Subcutaneous abdominal adipose tissue (tissue), 5 donors: ENCODE measurements around the gene WWOX.

Experiments used
- H3K27ac ChIP-seq: one replicate; pipeline ENCODE4 v1.7.0; 2013; ENCODE audit warnings: low read depth, mild to moderate bottlenecking, inconsistent platforms, low read length, moderate library complexity
- H3K27me3 ChIP-seq, 5 donors: one replicate each; pipeline ENCODE4 v1.7.0; 2013; ENCODE audit warnings: low read length in 5 of 5, inconsistent platforms in 1 of 5; ENCODE audit not compliant: control insufficient read depth in 5 of 5, insufficient read depth in 4 of 5
- H3K36me3 ChIP-seq, 5 donors: one replicate each; pipeline ENCODE4 v1.7.0; 2013; ENCODE audit warnings: low read length in 5 of 5; ENCODE audit not compliant: control insufficient read depth in 5 of 5, insufficient read depth in 5 of 5
- H3K4me1 ChIP-seq, 5 donors: one replicate each; pipeline ENCODE4 v1.7.0; 2013; ENCODE audit warnings: low read length in 5 of 5, mild to moderate bottlenecking in 3 of 5, moderate library complexity in 1 of 5; ENCODE audit not compliant: control insufficient read depth in 5 of 5, insufficient read depth in 5 of 5
- H3K4me3 ChIP-seq, 5 donors: one replicate each; pipeline ENCODE4 v1.7.0; 2013; ENCODE audit warnings: low read length in 5 of 5, low read depth in 1 of 5
- H3K9ac ChIP-seq, 5 donors: one replicate each; pipeline ENCODE4 v1.7.0; 2013; ENCODE audit warnings: low read length in 5 of 5, mild to moderate bottlenecking in 4 of 5, moderate library complexity in 3 of 5
- H3K9me3 ChIP-seq, 5 donors: one replicate each; pipeline ENCODE4 v1.7.0; 2013; ENCODE audit warnings: low read length in 5 of 5; ENCODE audit not compliant: control insufficient read depth in 5 of 5
- donor health status: healthy.
- donor health status: healthy.
- donor health status: healthy.
- donor health status: healthy.
- donor health status: healthy.

Gene WWOX

DNA sequence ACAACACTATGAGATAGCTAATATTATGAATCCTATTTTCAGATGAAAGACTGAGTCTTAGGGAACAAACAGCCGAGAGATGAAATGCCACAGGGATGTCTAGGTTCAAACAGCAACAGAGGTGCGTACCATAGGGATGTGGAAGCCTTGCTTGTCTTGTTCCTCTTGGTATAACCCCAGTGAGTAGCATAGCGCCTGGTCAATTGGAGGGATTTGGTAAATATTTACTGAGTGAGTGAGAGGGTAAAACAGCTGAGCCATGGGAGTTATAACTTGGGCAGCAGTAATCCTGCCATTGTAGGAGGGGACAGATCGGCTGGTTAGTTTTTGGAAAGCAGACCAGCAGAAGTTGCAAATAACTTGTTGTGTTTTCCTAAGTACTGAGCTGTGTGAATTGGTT is 80.2 kb downstream of the WWOX start:
- H3K9ac ChIP-seq = no peak overlapping the region
- H3K27me3 ChIP-seq = no peaks in the 10 kb centered on the region
- no peaks in the 10 kb centered on the region for H3K4me1 ChIP-seq
- H3K36me3 ChIP-seq = no peaks in the 10 kb centered on the region
- H3K27ac ChIP-seq = no peak overlapping the region
- H3K4me3 ChIP-seq = no peak overlapping the region
- H3K9me3 ChIP-seq = peaks cover 0 to 4% (median 0%) of the 10 kb centered on the region in 5 donors

DNA sequence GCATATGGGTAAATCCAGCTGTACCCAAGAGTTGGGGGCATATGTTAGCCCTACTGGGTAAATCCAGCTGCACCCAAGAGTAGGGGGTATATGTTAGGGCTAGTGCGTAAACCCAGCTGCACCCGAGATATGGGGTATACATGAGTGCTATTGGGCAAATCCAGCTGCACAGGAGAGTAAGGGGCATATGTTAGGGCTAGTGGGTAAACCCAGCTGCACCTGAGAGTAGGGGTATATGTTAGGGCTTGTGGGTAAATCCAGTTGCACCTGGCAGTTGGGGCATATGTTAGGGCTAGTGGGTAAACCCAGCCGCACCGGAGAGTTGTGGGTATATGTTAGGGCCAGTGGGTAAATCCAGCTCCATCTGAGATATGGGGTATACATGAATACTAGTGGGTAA is 80.9 kb downstream of the WWOX start:
- Histone ChIP-seq H3K4me1 (no peaks in the 10 kb centered on the region), H3K36me3 (no peaks in the 10 kb centered on the region), H3K9ac (no peak overlapping the region)

DNA sequence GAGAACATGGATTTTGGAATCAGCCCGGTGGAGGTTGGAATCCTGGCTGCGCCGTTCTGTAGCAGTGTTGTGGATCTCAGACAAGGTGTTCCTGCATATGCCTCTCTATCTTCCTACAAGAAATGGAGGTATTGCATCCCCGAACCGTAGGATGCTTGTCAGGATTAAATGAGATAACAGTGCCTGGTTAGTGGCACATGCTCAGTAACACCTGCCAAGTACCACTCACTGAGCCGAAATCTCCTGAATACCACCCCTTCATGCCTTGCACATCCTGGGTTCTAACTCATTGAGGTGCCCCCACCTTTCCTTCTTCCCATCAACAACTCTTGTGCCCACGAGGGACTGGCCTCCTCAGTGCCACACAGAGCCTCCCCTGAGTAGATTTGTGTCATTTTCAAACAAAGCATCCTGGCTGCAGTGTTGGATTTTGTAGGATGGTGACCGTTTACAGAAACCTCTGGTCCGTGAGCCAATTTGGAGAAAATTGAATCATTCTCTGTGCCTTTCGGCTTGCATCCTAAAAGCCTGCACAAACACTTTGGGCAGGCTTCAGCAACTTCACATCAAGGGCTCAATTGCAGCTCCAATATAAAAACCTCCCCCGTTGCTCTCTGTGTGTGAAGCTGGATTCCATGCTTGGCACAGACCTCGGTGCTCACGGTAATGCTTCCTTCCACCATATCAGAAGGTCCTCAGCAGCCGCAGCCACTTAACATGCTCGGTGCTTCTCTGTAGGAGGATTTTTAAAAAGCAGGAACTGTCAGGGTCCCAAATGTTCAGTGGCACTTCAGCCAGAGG is 84.2 kb downstream of the WWOX start:
- no peaks in the 10 kb centered on the region for H3K9me3 ChIP-seq
- H3K4me1 ChIP-seq = no peaks in the 10 kb centered on the region
- H3K4me3 ChIP-seq = no peak overlapping the region
- H3K27ac ChIP-seq = no peak overlapping the region
- no peaks in the 10 kb centered on the region for H3K27me3 ChIP-seq
- no peaks in the 10 kb centered on the region for H3K36me3 ChIP-seq
- H3K9ac ChIP-seq = no peak overlapping the region

More for the DNA sequence above, 80.9 kb downstream of the WWOX start:
- H3K27me3 ChIP-seq = no peaks in the 10 kb centered on the region
- H3K27ac ChIP-seq = no peak overlapping the region
- H3K4me3 ChIP-seq = no peak overlapping the region
- peaks cover 0 to 2% (median 0%) of the 10 kb centered on the region in 5 donors for H3K9me3 ChIP-seq

DNA sequence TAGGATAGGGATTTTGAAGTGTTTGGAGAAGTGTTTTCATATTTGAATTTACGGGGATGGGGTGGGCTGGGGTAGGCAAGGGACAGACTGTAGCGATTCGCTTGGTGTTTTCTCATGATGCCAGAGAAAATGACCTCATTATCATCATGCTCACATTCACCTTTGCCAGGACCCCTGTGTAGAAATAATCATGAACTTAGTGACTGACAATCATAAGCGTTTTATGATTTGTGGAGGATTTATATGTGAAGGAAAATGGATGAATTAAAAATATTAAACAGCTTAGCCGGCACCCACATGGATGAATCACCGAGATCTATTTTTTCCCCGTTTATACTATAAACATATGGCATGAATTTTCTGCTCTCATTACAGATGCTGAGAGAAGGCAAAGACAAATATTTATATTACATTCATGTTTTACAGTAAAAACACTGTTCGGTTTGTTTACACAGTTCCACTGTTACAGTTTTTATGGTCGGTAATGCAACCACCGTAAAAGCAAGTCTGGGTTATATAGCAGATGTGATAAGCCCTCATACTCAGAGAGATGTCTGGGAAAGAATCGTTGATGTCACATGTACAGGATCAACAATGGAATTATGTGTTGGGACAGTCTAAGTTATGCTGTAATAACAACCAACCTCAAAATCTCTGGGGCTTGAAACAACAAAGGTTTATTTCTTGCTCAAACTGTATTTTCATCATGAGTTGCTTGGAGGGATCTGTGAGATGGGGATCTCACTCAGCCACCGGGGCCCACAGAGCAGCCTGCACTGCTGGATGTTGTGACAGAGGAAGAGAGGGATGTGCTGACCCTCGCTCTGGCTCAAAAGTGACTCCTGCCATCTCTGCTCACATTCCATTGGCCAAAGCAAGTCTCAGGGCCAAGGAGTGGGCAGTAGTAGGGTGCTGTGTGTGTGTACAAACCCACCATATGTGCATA is 85.1 kb downstream of the WWOX start:
- no peak overlapping the region for H3K4me3 ChIP-seq
- no peak overlapping the region for H3K9ac ChIP-seq
- H3K4me1 ChIP-seq = no peaks in the 10 kb centered on the region
- H3K27ac ChIP-seq = no peak overlapping the region
- no peaks in the 10 kb centered on the region for H3K9me3 ChIP-seq
- no peaks in the 10 kb centered on the region for H3K27me3 ChIP-seq
- no peaks in the 10 kb centered on the region for H3K36me3 ChIP-seq

DNA sequence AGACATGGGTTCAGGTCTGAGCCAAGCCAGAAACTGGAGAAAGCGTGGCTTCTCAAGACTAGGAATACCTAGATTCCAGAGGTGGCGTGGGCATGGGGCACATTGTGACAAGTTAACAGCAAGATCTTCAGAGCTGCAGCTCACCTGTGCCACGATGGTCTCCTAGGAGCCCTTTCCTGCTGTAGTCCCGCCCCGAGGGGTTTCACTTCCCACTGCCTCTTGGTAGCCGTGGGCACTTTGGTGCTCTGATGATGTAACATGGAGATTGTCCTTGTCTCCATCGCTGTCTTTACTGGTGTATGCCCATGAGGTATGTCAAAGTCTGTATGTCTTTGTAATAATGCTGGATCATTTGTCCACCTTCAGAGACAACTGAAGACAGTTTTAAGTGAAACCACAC is 89.7 kb downstream of the WWOX start:
- H3K9ac ChIP-seq = no peak overlapping the region
- H3K4me3 ChIP-seq = no peak overlapping the region
- H3K4me1 ChIP-seq = no peaks in the 10 kb centered on the region
- no peak overlapping the region for H3K27ac ChIP-seq
- H3K9me3 ChIP-seq = peaks cover 0 to 3% (median 0%) of the 10 kb centered on the region in 5 donors
- H3K27me3 ChIP-seq = no peaks in the 10 kb centered on the region
- no peaks in the 10 kb centered on the region for H3K36me3 ChIP-seq

DNA sequence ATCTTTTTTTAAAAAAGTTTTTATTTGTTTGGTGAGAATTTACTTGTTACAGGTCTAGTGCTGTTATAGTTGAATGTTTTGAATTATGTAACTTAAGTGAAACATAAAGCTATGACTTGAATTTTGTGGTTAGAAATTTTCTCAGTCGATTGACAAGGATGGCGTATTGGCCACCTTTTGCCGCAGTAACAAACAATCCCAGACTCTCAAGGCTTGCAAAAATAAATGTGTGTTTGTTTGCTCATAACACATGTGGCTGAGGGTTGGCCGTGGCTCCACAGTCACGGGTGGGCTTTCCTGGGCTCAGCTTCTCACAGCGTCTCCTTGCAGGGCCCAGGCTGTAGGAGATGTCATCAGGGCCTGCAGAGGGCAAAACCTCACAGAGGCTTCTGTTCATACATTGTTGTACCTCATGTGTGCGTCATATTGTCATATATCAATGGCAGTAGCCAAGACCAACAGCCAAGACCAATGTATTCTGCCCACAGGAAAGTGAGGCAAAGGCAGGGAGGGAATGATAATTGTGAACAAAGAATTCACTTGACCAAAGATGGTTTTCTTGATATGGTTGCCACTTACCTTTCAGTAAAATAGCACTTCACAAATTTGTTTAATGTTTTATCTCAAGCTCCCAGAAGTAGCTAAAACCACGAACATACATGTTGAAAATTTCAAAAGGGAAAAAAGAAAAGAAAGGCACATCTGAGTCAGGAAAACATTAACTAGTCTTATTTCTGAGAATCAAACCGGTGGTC is 93.5 kb downstream of the WWOX start:
- Histone ChIP-seq H3K27ac (no peak overlapping the region), H3K27me3 (no peaks in the 10 kb centered on the region), H3K36me3 (no peaks in the 10 kb centered on the region), H3K4me3 (no peak overlapping the region), H3K4me1 (no peaks in the 10 kb centered on the region), H3K9ac (no peak overlapping the region), H3K9me3 (peaks cover 0 to 3% (median 0%) of the 10 kb centered on the region in 5 donors)

DNA sequence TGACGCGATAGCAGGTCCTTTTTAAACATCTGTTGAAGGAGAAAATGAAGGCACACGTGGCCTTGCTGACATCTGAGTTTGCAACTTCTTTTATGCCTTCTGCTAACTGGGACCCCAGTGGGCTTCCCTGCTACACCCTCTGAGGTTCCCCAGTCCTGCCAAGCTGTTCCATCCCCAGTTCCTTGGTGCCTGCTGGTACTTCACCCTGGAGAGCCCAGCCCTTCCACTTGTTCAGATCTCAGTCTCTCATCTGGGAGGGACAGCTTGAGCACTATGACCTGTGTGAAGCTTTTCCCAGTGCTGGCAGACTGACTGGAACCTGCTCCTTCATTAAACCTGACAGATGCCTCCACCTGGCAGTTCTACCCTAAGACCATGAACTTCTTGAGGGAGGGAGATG is 95.5 kb downstream of the WWOX start:
- Histone ChIP-seq H3K9ac (no peak overlapping the region), H3K4me1 (no peaks in the 10 kb centered on the region), H3K27ac (no peak overlapping the region), H3K9me3 (peaks cover 0 to 3% (median 0%) of the 10 kb centered on the region in 5 donors), H3K27me3 (no peaks in the 10 kb centered on the region), H3K4me3 (no peak overlapping the region), H3K36me3 (no peaks in the 10 kb centered on the region)

DNA sequence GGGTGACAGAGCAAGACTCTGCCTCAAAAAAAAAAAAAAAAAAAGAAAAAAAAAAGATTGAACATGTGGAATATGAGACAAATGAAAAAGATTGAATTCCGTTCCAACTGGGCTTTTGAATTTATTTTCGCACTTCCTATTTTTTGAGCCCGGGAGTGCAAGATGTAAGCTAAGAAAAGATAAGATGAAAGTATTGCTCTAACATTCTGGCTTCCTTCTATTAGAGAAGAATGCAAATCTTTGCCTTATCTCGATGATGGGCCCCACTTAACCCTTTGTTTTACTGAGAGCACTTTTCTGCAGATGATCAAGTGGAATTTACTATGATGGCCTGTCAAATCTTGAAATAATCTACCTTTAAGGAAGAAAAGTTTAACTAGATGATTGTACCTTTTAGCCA is 96.3 kb downstream of the WWOX start:
- H3K36me3 ChIP-seq = no peaks in the 10 kb centered on the region
- H3K27ac ChIP-seq = no peak overlapping the region
- no peaks in the 10 kb centered on the region for H3K4me1 ChIP-seq
- H3K9ac ChIP-seq = no peak overlapping the region
- peaks cover 0 to 3% (median 0%) of the 10 kb centered on the region in 5 donors for H3K9me3 ChIP-seq
- no peak overlapping the region for H3K4me3 ChIP-seq
- H3K27me3 ChIP-seq = no peaks in the 10 kb centered on the region

DNA sequence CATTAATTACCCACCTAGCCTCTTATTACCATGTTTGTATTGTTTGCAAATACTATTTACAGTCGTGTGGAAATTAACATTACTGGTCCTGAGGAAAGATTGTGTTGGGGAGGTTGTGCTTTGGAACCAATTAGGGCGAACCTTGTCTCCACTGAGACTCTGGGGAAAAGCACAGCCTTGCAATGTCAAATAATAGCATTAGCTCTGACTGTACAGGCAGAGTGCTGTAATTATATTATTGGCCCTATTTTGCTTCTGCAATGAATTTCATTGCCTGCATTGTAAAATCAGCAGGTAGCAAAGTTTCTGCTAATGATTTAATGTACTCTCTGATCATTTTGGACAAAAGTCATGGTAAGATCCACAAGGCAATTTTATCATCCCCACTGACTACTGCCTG is 97.0 kb downstream of the WWOX start:
- H3K27me3 ChIP-seq = no peaks in the 10 kb centered on the region
- H3K36me3 ChIP-seq = no peaks in the 10 kb centered on the region
- H3K4me3 ChIP-seq = no peak overlapping the region
- no peak overlapping the region for H3K27ac ChIP-seq
- H3K9me3 ChIP-seq = peaks cover 0 to 3% (median 0%) of the 10 kb centered on the region in 5 donors
- H3K4me1 ChIP-seq = no peaks in the 10 kb centered on the region
- no peak overlapping the region for H3K9ac ChIP-seq
